SIG-M5 (cell line): Measurements from ENCODE around the gene OAT.
"Not testable (repeated sequence)": the region's sequence is repeated elsewhere in the genome, so short reads cannot be mapped to it uniquely, and the experiment has no call there.

Experiments used
- DNase-seq: peaks from one replicate; lab custom pipeline; 2025; lab: John Stamatoyannopoulos, UW

The OAT gene

GRCh38 chr10:124447751-124448466, 29.2 kb upstream of the OAT start:
- no peak for DNase-seq

- DNase-seq, result no peak
Observed at GRCh38 chr10:124446830-124447750, 28.4 kb upstream of the OAT start.

GRCh38 chr10:124441694-124442093, 23.0 kb upstream of the OAT start:
- not testable (repeated sequence) for DNase-seq

GRCh38 chr10:124436191-124436638, 17.5 kb upstream of the OAT start:
- no peak for DNase-seq

GRCh38 chr10:124435683-124436082, 17.0 kb upstream of the OAT start:
- not testable (repeated sequence) for DNase-seq

- no peak for DNase-seq
Observed at GRCh38 chr10:124433461-124433860, 14.7 kb upstream of the OAT start.

GRCh38 chr10:124430077-124430476, 11.4 kb upstream of the OAT start:
- no peak for DNase-seq

GRCh38 chr10:124429576-124429975, 10.9 kb upstream of the OAT start:
- DNase-seq, result no peak

GRCh38 chr10:124428207-124428777, 9.6 kb upstream of the OAT start:
- DNase-seq, result no peak

- no peak for DNase-seq
Observed at GRCh38 chr10:124425227-124425962, 6.7 kb upstream of the OAT start.

- DNase-seq, result no peak
Observed at GRCh38 chr10:124423813-124424212, 5.1 kb upstream of the OAT start.

GRCh38 chr10:124422742-124423141, 4.0 kb upstream of the OAT start:
- no peak for DNase-seq

GRCh38 chr10:124420254-124420653, 1.5 kb upstream of the OAT start:
- DNase-seq, result no peak

- no peak for DNase-seq
Observed at GRCh38 chr10:124419635-124420034, 912 bp upstream of the OAT start.

GRCh38 chr10:124417895-124418725, 613 bp downstream of the OAT start:
- DNase-seq, result no peak

- no peak for DNase-seq
Observed at GRCh38 chr10:124416733-124417132, 2.0 kb downstream of the OAT start.

- DNase-seq, result no peak
Observed at GRCh38 chr10:124415210-124415609, 3.5 kb downstream of the OAT start.

- DNase-seq, result no peak
Observed at GRCh38 chr10:124414076-124414475, 4.6 kb downstream of the OAT start.

- no peak for DNase-seq
Observed at GRCh38 chr10:124409696-124410095, 9.0 kb downstream of the OAT start.

- no peak for DNase-seq
Observed at GRCh38 chr10:124408357-124408756, 10.4 kb downstream of the OAT start.

- DNase-seq, result no peak
Observed at GRCh38 chr10:124407456-124407855, 11.3 kb downstream of the OAT start.
